AG04450 (cell line): Measurements from ENCODE around the gene RPL15. TPM values are rescaled to one million over a fixed set of nuclear protein-coding genes. Genes with fewer than 3 reads are reported as not detected.

Experiments used
- CTCF ChIA-PET: fragments of 300-600, 350-600 bp; formaldehyde crosslinking; extraction: SDS; loops from one replicate; lab custom pipeline; 2022; ENCODE audit warnings: antibody characterized with exemption, inconsistent platforms; lab: Charles Lee
- POLR2A ChIA-PET: fragments of 350-600 bp; formaldehyde crosslinking; extraction: SDS; loops from one replicate; lab custom pipeline; 2021; ENCODE audit warnings: antibody characterized with exemption, inconsistent platforms; lab: Yijun Ruan, JAX
- DNase-seq: peaks from one replicate; pipeline ENCODE4 v3.0.0-alpha.2; 2011; ENCODE audit warnings: low read depth, low spot score
- H3K27ac ChIP-seq: one replicate; pipeline ENCODE4 v1.5.1; 2012; ENCODE audit warnings: low read depth, low read length, control low read depth
- H3K27me3 ChIP-seq: one replicate; pipeline ENCODE4 v1.6.0; 2012; ENCODE audit warnings: low read length; ENCODE audit not compliant: control insufficient read depth, insufficient read depth
- H3K4me3 ChIP-seq: 2 replicates; pipeline ENCODE4 v1.5.1; 2011; ENCODE audit warnings: mild to moderate bottlenecking, low read depth, low read length, control low read depth
- H3K9me3 ChIP-seq: 2 replicates; pipeline ENCODE4 v1.5.1; 2012; ENCODE audit warnings: low read length; ENCODE audit not compliant: control insufficient read depth, insufficient read depth
- polyA plus RNA-seq: library from polyadenylated mRNA; depleted of rRNA; stranded (reverse); fragments of >200 nt; gene quantifications from 2 replicates; pipeline ENCODE4 v1.2.3, GENCODE V29; 2011; rRNA removed
- TF ChIP-seq, protein P1 (sequence below): IDR thresholded peaks from 2 replicates; pipeline ENCODE4 v1.5.1; 2011; ENCODE audit warnings: low read depth, low read length, control low read depth, inconsistent platforms

Gene RPL15
- polyA plus RNA-seq, 1 experiment = 3,614 TPM

GRCh38 chr3:23969393-23969792 lies 52.5 kb downstream of the RPL15 start:
- ChIA-PET POLR2A (interaction anchor here (2.3 kb wide), 1 partner anchor 53 kb away, joined by 13 read pairs; the partner anchor contains the start of genes NKIRAS1 and RPL15), CTCF (interaction anchor here (2.1 kb wide), 1 partner anchor 30 kb away, joined by 6 read pairs; no protein-coding TSS in a partner anchor)
- TF ChIP-seq, protein P1, sequence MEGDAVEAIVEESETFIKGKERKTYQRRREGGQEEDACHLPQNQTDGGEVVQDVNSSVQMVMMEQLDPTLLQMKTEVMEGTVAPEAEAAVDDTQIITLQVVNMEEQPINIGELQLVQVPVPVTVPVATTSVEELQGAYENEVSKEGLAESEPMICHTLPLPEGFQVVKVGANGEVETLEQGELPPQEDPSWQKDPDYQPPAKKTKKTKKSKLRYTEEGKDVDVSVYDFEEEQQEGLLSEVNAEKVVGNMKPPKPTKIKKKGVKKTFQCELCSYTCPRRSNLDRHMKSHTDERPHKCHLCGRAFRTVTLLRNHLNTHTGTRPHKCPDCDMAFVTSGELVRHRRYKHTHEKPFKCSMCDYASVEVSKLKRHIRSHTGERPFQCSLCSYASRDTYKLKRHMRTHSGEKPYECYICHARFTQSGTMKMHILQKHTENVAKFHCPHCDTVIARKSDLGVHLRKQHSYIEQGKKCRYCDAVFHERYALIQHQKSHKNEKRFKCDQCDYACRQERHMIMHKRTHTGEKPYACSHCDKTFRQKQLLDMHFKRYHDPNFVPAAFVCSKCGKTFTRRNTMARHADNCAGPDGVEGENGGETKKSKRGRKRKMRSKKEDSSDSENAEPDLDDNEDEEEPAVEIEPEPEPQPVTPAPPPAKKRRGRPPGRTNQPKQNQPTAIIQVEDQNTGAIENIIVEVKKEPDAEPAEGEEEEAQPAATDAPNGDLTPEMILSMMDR = no peak
- no peak for DNase-seq
- H3K27ac ChIP-seq = no peak overlapping the region
- H3K9me3 ChIP-seq = no peaks in the 10 kb centered on the region
- H3K27me3 ChIP-seq = no peaks in the 10 kb centered on the region
- H3K4me3 ChIP-seq = no peak overlapping the region

Other genes starting within 250 kb of the RPL15 start
- gene UBE2E1, start 111.2 kb upstream of the RPL15 start, polyA plus RNA-seq = 107 and 134 TPM in 2 replicates
- 6.5 and 10.4 TPM in 2 replicates for gene NKIRAS1, start 142 bp upstream of the RPL15 start, polyA plus RNA-seq
- 22.9 and 29.1 TPM in 2 replicates for gene NR1D2, start 28.2 kb downstream of the RPL15 start, polyA plus RNA-seq